OCI-M2 (cell line): ENCODE measurements around the gene MAP2K5.
A peak's percentile ranks its signal among the peaks of the same experiment; 100 is the strongest.

Source experiments
- DNase-seq: peaks from one replicate; lab custom pipeline; 2025; ENCODE audit not compliant: unreplicated experiment; lab: John Stamatoyannopoulos, UW

Gene MAP2K5

GRCh38 chr15:67777773-67778172 lies 235.3 kb downstream of the MAP2K5 start:
- no peak for DNase-seq

GRCh38 chr15:67778968-67779548 lies 236.6 kb downstream of the MAP2K5 start:
- no peak for DNase-seq

GRCh38 chr15:67779549-67780111 lies 237.1 kb downstream of the MAP2K5 start:
- DNase-seq = no peak

- DNase-seq = no peak
These were observed 238.6 kb downstream of the MAP2K5 start for GRCh38 chr15:67781061-67781460.

GRCh38 chr15:67781907-67782690 lies 239.6 kb downstream of the MAP2K5 start:
- DNase-seq = no peak

GRCh38 chr15:67782691-67782991 lies 240.1 kb downstream of the MAP2K5 start:
- no peak for DNase-seq

- no peak for DNase-seq
These were observed 240.8 kb downstream of the MAP2K5 start for GRCh38 chr15:67783303-67783702.

GRCh38 chr15:67784090-67784781 lies 241.7 kb downstream of the MAP2K5 start:
- no peak for DNase-seq

- no peak for DNase-seq
These were observed 242.4 kb downstream of the MAP2K5 start for GRCh38 chr15:67784856-67785430.

GRCh38 chr15:67785431-67785830 lies 242.9 kb downstream of the MAP2K5 start:
- no peak for DNase-seq

GRCh38 chr15:67786646-67787045 lies 244.1 kb downstream of the MAP2K5 start:
- DNase-seq = no peak

GRCh38 chr15:67788986-67789385 lies 246.5 kb downstream of the MAP2K5 start:
- no peak for DNase-seq

- no peak for DNase-seq
These were observed 248.3 kb downstream of the MAP2K5 start for GRCh38 chr15:67790610-67791319.

GRCh38 chr15:67792250-67792942 lies 249.9 kb downstream of the MAP2K5 start:
- no peak for DNase-seq

- DNase-seq = no peak
These were observed 252.5 kb downstream of the MAP2K5 start for GRCh38 chr15:67794832-67795574.

GRCh38 chr15:67796196-67797127 lies 254.0 kb downstream of the MAP2K5 start:
- DNase-seq = no peak

GRCh38 chr15:67799801-67800205 lies 257.3 kb downstream of the MAP2K5 start:
- DNase-seq = peak; percentile 49

GRCh38 chr15:67801142-67801541 lies 258.6 kb downstream of the MAP2K5 start:
- no peak for DNase-seq
